HG03095 (cell line): ENCODE results near the gene IBSP.

Experiments
- ATAC-seq: cut with Tn5 transposase; IDR thresholded peaks from one replicate; pipeline ENCODE4 v1.9.1; 2021; ENCODE audit warnings: moderate library complexity; ENCODE audit not compliant: unreplicated experiment

The IBSP gene

GRCh38 chr4:87835743-87836142 lies 36.4 kb downstream of the IBSP start:
- ATAC-seq: no peak

GRCh38 chr4:87838205-87838604 lies 38.9 kb downstream of the IBSP start:
- ATAC-seq: no peak

GRCh38 chr4:87838890-87839591 lies 39.7 kb downstream of the IBSP start:
- peak; percentile 70 for ATAC-seq

GRCh38 chr4:87839592-87839946 lies 40.2 kb downstream of the IBSP start:
- no peak for ATAC-seq

GRCh38 chr4:87840149-87840548 lies 40.8 kb downstream of the IBSP start:
- ATAC-seq: no peak

- ATAC-seq: no peak
Observed at GRCh38 chr4:87843936-87844335, 44.6 kb downstream of the IBSP start.

GRCh38 chr4:87844452-87844851 lies 45.1 kb downstream of the IBSP start:
- no peak for ATAC-seq

GRCh38 chr4:87846226-87846625 lies 46.9 kb downstream of the IBSP start:
- no peak for ATAC-seq

- peak; percentile 82 for ATAC-seq
Observed at GRCh38 chr4:87848622-87849351, 49.4 kb downstream of the IBSP start.

- no peak for ATAC-seq
Observed at GRCh38 chr4:87849612-87850011, 50.3 kb downstream of the IBSP start.

GRCh38 chr4:87851332-87851731 lies 52.0 kb downstream of the IBSP start:
- no peak for ATAC-seq

- no peak for ATAC-seq
Observed at GRCh38 chr4:87851953-87852352, 52.6 kb downstream of the IBSP start.

- ATAC-seq: no peak
Observed at GRCh38 chr4:87853108-87853507, 53.8 kb downstream of the IBSP start.

GRCh38 chr4:87853891-87854290 lies 54.5 kb downstream of the IBSP start:
- no peak for ATAC-seq

GRCh38 chr4:87855559-87855958 lies 56.2 kb downstream of the IBSP start:
- no peak for ATAC-seq

- no peak for ATAC-seq
Observed at GRCh38 chr4:87856816-87857215, 57.5 kb downstream of the IBSP start.

- no peak for ATAC-seq
Observed at GRCh38 chr4:87857789-87858188, 58.4 kb downstream of the IBSP start.
